ENCODE data around the gene ACBD6.

ACBD6 gene

GRCh38 chr1:180269645-180270529 lies 232.5 kb downstream of the ACBD6 start:
- no peak for DNase-seq (ENCODE audit: low read depth)

GRCh38 chr1:180268556-180269075 lies 233.8 kb downstream of the ACBD6 start:
- no peak for DNase-seq (ENCODE audit: low read depth)

- DNase-seq (ENCODE audit: low read depth), result no peak
Measured at GRCh38 chr1:180267761-180268555, 234.4 kb downstream of the ACBD6 start.

- no peak for DNase-seq (ENCODE audit: low read depth)
Measured at GRCh38 chr1:180267211-180267561, 235.2 kb downstream of the ACBD6 start.

GRCh38 chr1:180266275-180267210 lies 235.8 kb downstream of the ACBD6 start:
- no peak for DNase-seq (ENCODE audit: low read depth)

- DNase-seq (ENCODE audit: low read depth), result no peak
Measured at GRCh38 chr1:180265871-180266270, 236.5 kb downstream of the ACBD6 start.

- no peak for DNase-seq (ENCODE audit: low read depth)
Measured at GRCh38 chr1:180265201-180265600, 237.2 kb downstream of the ACBD6 start.

- no peak for DNase-seq (ENCODE audit: low read depth)
Measured at GRCh38 chr1:180264595-180264994, 237.8 kb downstream of the ACBD6 start.

- DNase-seq (ENCODE audit: low read depth), result no peak
Measured at GRCh38 chr1:180262628-180263488, 239.5 kb downstream of the ACBD6 start.

- DNase-seq (ENCODE audit: low read depth), result no peak
Measured at GRCh38 chr1:180261524-180262155, 240.7 kb downstream of the ACBD6 start.

GRCh38 chr1:180261030-180261429 lies 241.3 kb downstream of the ACBD6 start:
- no peak for DNase-seq (ENCODE audit: low read depth)

GRCh38 chr1:180260541-180260940 lies 241.8 kb downstream of the ACBD6 start:
- no peak for DNase-seq (ENCODE audit: low read depth)

GRCh38 chr1:180259431-180260338 lies 242.7 kb downstream of the ACBD6 start:
- DNase-seq (ENCODE audit: low read depth), result no peak

GRCh38 chr1:180258935-180259334 lies 243.4 kb downstream of the ACBD6 start:
- no peak for DNase-seq (ENCODE audit: low read depth)

GRCh38 chr1:180258290-180258689 lies 244.1 kb downstream of the ACBD6 start:
- no peak for DNase-seq (ENCODE audit: low read depth)

GRCh38 chr1:180257486-180257885 lies 244.9 kb downstream of the ACBD6 start:
- no peak for DNase-seq (ENCODE audit: low read depth)

- DNase-seq (ENCODE audit: low read depth), result no peak
Measured at GRCh38 chr1:180257028-180257386, 245.4 kb downstream of the ACBD6 start.

GRCh38 chr1:180256341-180257027 lies 245.9 kb downstream of the ACBD6 start:
- no peak for DNase-seq (ENCODE audit: low read depth)
